K562 (cell line): ENCODE data around the gene PCED1B. TPM values are rescaled to one million over a fixed set of nuclear protein-coding genes. Genes with fewer than 3 reads are reported as not detected.
A peak's percentile ranks its signal among the peaks of the same experiment; 100 is the strongest.

Experiments
- ATAC-seq: fragments of 200-7000 bp; cut with Tn5 transposase; 3 replicates; pipeline ENCODE4 v1.9.1; 2020; ENCODE audit warnings: moderate library complexity
- BruUV-seq: library from RNA; stranded (reverse); fragments of 400-500 nt; replicated peaks from 2 replicates; lab custom pipeline; 2021; lab: Mats Ljungman, UMichigan
- CTCF ChIA-PET: fragments of 300-600 bp; formaldehyde crosslinking; extraction: SDS; loops from one replicate; lab custom pipeline; 2021; ENCODE audit warnings: low intra/inter-chr PET ratio; lab: Yijun Ruan, JAX
- POLR2A ChIA-PET: fragments of 300-600, 350-650 bp; sonication (Branson Sonifier 250); formaldehyde crosslinking; extraction: SDS; loops from one replicate; lab custom pipeline; 2021; ENCODE audit warnings: antibody characterized with exemption, inconsistent platforms; lab: Yijun Ruan, JAX
- DNase-seq, 4 experiments: peaks; one replicate each; pipeline versions ENCODE4 v3.0.0 to v3.0.0-alpha.2; 2011 to 2018; ENCODE audit warnings: low spot score in 3 of 4, mixed read lengths in 3 of 4; ENCODE audit errors: extremely low read depth in 1 of 4
- FAIRE-seq: peaks from 2 replicates; lab custom pipeline; 2011; peaks lifted over from hg19 to GRCh38; lab: Jason Lieb, UNC
- H2AFZ ChIP-seq: 2 replicates; pipeline ENCODE4 v1.6.0; 2011; ENCODE audit warnings: low read depth, low read length, control low read depth, inconsistent platforms
- H3K27ac ChIP-seq: fragments of 200-600 bp; 3 replicates; pipeline ENCODE4 v1.8.0; 2011; ENCODE audit warnings: low read depth, mild to moderate bottlenecking, control low read depth, inconsistent platforms, low read length, moderate library complexity, mixed read lengths; ENCODE audit errors: extremely low read depth
- H3K27me3 ChIP-seq, 2 experiments: fragments of 300-600 bp in 1 of 2; 2 replicates in 1 of 2; 3 replicates in 1 of 2; pipeline versions ENCODE4 v1.6.0 to v1.8.0; 2011; ENCODE audit warnings: inconsistent platforms in 2 of 2, low read length in 2 of 2, mild to moderate bottlenecking in 1 of 2, mixed read lengths in 1 of 2, moderate library complexity in 1 of 2; ENCODE audit not compliant: control insufficient read depth in 2 of 2, insufficient read depth in 2 of 2
- H3K36me3 ChIP-seq: fragments of 300-600 bp; 3 replicates; pipeline ENCODE4 v1.8.0; 2011; ENCODE audit warnings: mild to moderate bottlenecking, low read length, inconsistent platforms; ENCODE audit not compliant: control insufficient read depth, insufficient read depth
- H3K4me1 ChIP-seq, 2 experiments: fragments of 200-600 bp in 1 of 2; replicated peaks in 1 of 2; 2 replicates in 1 of 2; 3 replicates in 1 of 2; pipeline versions ENCODE4 v1.5.1 to v1.8.0; 2011; ENCODE audit warnings: inconsistent platforms in 2 of 2, low read length in 2 of 2, mild to moderate bottlenecking in 1 of 2, mixed read lengths in 1 of 2, moderate library complexity in 1 of 2; ENCODE audit not compliant: control insufficient read depth in 2 of 2, insufficient read depth in 2 of 2
- H3K4me2 ChIP-seq: 2 replicates; pipeline ENCODE4 v1.6.1; 2011; ENCODE audit warnings: low read length, control low read depth, inconsistent platforms, mixed read lengths; ENCODE audit not compliant: insufficient read depth
- H3K4me3 ChIP-seq: fragments of 200-600 bp; sonication (generic), shearing (Covaris generic); 2 replicates; pipeline ENCODE4 v1.5.1; 2016; ENCODE audit warnings: control low read depth, inconsistent platforms
- H3K79me2 ChIP-seq: fragments of 200-600 bp; 3 replicates; pipeline ENCODE4 v1.8.0; 2011; ENCODE audit warnings: low read length, inconsistent platforms; ENCODE audit not compliant: control insufficient read depth, insufficient read depth
- H3K9ac ChIP-seq, 2 experiments: 2 replicates each; pipeline versions ENCODE4 v1.6.0 to v1.6.1; 2011; ENCODE audit warnings: low read depth in 2 of 2, low read length in 2 of 2, control low read depth in 1 of 2, inconsistent platforms in 1 of 2, mild to moderate bottlenecking in 1 of 2, mixed read lengths in 1 of 2; ENCODE audit not compliant: insufficient read depth in 1 of 2
- H3K9me1 ChIP-seq: one replicate; pipeline ENCODE4 v1.6.0; 2011; ENCODE audit warnings: inconsistent platforms, mild to moderate bottlenecking, low read length, moderate library complexity; ENCODE audit not compliant: control insufficient read depth, insufficient read depth
- H3K9me3 ChIP-seq: replicated peaks from 2 replicates; pipeline ENCODE4 v1.5.1; 2011; ENCODE audit warnings: low read depth, low read length, inconsistent platforms; ENCODE audit not compliant: control insufficient read depth, insufficient read depth
- H4K20me1 ChIP-seq: replicated peaks from 2 replicates; pipeline ENCODE4 v1.6.1; 2011; ENCODE audit warnings: low read length, inconsistent platforms, mixed read lengths; ENCODE audit not compliant: control insufficient read depth, insufficient read depth
- ADNP ChIP-seq: fragments of 200-800 bp; sonication (Bioruptor generic); IDR thresholded peaks from 2 replicates; pipeline ENCODE4 v1.6.1; 2016; ENCODE audit warnings: missing genetic modification characterization, missing compliant biosample characterization
- CBX3 ChIP-seq, 2 experiments: IDR thresholded peaks; 1 replicate in 1 of 2; 2 replicates in 1 of 2; pipeline ENCODE4 v1.6.1; 2012; ENCODE audit warnings: inconsistent platforms in 2 of 2, low read length in 2 of 2, borderline replicate concordance in 1 of 2, control low read depth in 1 of 2
- COPS2 ChIP-seq: fragments of 450-650 bp; conservative IDR thresholded peaks from 2 replicates; pipeline ENCODE4 v1.6.1; 2016; ENCODE audit warnings: mild to moderate bottlenecking, moderate library complexity
- HSF4 ChIP-seq: fragments of 250-450 bp; sonication (Bioruptor Pico); IDR thresholded peaks from 2 replicates; pipeline ENCODE4 v2.1.2; 2022; ENCODE audit warnings: mild to moderate bottlenecking, moderate library complexity, borderline replicate concordance
- KDM1A ChIP-seq, 2 experiments: fragments of 450-650 bp; IDR thresholded peaks; 2 replicates each; pipeline ENCODE4 v1.6.1; 2016; ENCODE audit warnings: mild to moderate bottlenecking in 2 of 2
- MYNN ChIP-seq, 2 experiments: sonication (generic); formaldehyde crosslinking in 1 of 2; IDR thresholded peaks; 2 replicates each; pipeline versions ENCODE4 v1.5.0 to v1.6.1; 2016 to 2020; ENCODE audit warnings: antibody characterized with exemption in 1 of 2, missing genetic modification reagents in 1 of 2
- RBM25 ChIP-seq: fragments of 200-400 bp; formaldehyde crosslinking; IDR thresholded peaks from 2 replicates; pipeline ENCODE4 v1.6.1; 2018; ENCODE audit warnings: low read length, low read depth, moderate library complexity; ENCODE audit not compliant: severe bottlenecking
- SP1 ChIP-seq: sonication (generic); formaldehyde crosslinking; IDR thresholded peaks from 2 replicates; pipeline ENCODE4 v1.8.1; 2022; ENCODE audit warnings: mild to moderate bottlenecking, missing genetic modification reagents
- TBP ChIP-seq: optimal IDR thresholded peaks from 2 replicates; pipeline ENCODE3; 2011; ENCODE audit warnings: low read depth, low read length, improper control_type of control experiment
- U2AF2 ChIP-seq: fragments of 200-400 bp; formaldehyde crosslinking; optimal IDR thresholded peaks from 2 replicates; pipeline ENCODE3; 2017; ENCODE audit warnings: low read depth, mild to moderate bottlenecking, low read length
- ZBTB7A ChIP-seq: IDR thresholded peaks from 2 replicates; pipeline ENCODE4 v1.6.1; 2011; ENCODE audit warnings: low read depth, mild to moderate bottlenecking, low read length, moderate library complexity, borderline replicate concordance; ENCODE audit not compliant: control insufficient read depth
- ZFP36 ChIP-seq: fragments of 150-350 bp; IDR thresholded peaks from 2 replicates; pipeline ENCODE4 v1.6.1; 2018; ENCODE audit warnings: low read length, low read depth; ENCODE audit not compliant: partially characterized antibody
- ZNF551 ChIP-seq: fragments of 250-450 bp; sonication (Bioruptor Pico); IDR thresholded peaks from 2 replicates; pipeline ENCODE4 v1.5.0; 2021; ENCODE audit warnings: mild to moderate bottlenecking, moderate library complexity
- ZNF609 ChIP-seq: sonication (generic); formaldehyde crosslinking; IDR thresholded peaks from 2 replicates; pipeline ENCODE4 v1.8.1; 2023; ENCODE audit warnings: missing genetic modification reagents, mild to moderate bottlenecking, borderline replicate concordance
- in situ Hi-C: fragments of 300-500 bp; cut with MboI; formaldehyde crosslinking; loops from 4 replicates; pipeline ENCODE4 v1.15.0; 2018; ENCODE audit warnings: inconsistent platforms, mixed read lengths
- intact Hi-C: fragments of 100-400 bp; cut with micrococcal nuclease; formaldehyde crosslinking; loops from 2 replicates; pipeline ENCODE4 v1.14.2; 2022
- polyA plus RNA-seq, 8 experiments: library from polyadenylated mRNA; depleted of rRNA in 4 of 8; stranded (reverse) in 5 of 8; unstranded in 3 of 8; fragments of >200 nt; fragmentation: Nextera tagmentation in 2 of 8; fragmentation: Illumina TruSeq in 1 of 8; extraction: Ambion mirVana in 2 of 8; extraction: Trizol in 1 of 8; gene quantifications; 2 replicates each; pipeline versions ENCODE4 v1.2.1 to v1.2.3, GENCODE V29; 2011 to 2014; ENCODE audit warnings: inconsistent platforms in 1 of 8, missing spikeins in 1 of 8
- total RNA-seq, 7 experiments: library from RNA; depleted of rRNA in 6 of 7; stranded (reverse); fragments of >200 nt in 6 of 7; fragmentation: Illumina TruSeq in 2 of 7; extraction: Trizol in 2 of 7; gene quantifications; 2 replicates each; pipeline versions ENCODE4 v1.2.1 to v1.2.3, GENCODE V29; 2011 to 2021; ENCODE audit warnings: low replicate concordance in 1 of 7
- TF ChIP-seq, protein P1 (sequence below), 2 experiments: fragments of 150-350 bp in 1 of 2; IDR thresholded peaks; 2 replicates each; pipeline ENCODE4 v1.6.1; 2012 to 2016; ENCODE audit warnings: low read depth in 2 of 2, low read length in 2 of 2, mild to moderate bottlenecking in 1 of 2, moderate library complexity in 1 of 2

Gene PCED1B
- total and polyA plus RNA-seq, 9 of the 15 experiments (the other 6 are each of a cell fraction or from before 2014, with no cell fraction given), result 1.2 to 9.3 (median 2.5) TPM

DNA sequence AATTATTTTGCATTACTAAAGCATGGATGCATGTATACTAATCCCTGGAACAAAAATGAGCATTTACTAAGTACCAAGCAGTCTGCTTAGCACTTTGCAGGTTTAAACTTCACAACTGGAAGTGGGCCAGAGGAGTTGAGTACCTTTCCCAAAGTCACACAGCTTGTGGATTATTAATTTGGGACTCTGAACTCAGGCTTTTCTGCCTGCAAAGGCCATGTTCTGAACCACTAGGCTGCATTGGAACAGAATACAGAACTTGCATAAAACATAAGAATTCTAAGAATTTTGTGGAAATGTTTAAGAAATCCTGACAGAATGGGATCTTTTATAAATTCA lies 133.2 kb downstream of the PCED1B start:
- intact Hi-C loops (loop anchor here (10.0 kb wide), 1 partner anchor 162 kb away; no protein-coding TSS in a partner anchor), in situ Hi-C loops (no loop called here)
- peaks cover 7 to 40% of the 10 kb centered on the region in 2 experiments for H3K4me1 ChIP-seq
- H3K36me3 ChIP-seq, result no peaks in the 10 kb centered on the region
- CTCF ChIA-PET, result no interaction called here
- no peak for ATAC-seq
- no peak overlapping the region for H3K4me3 ChIP-seq
- POLR2A ChIA-PET, result interaction anchor here (0.6 to 1.3 kb wide), 2 partner anchors 26 to 48 kb away, joined by 3 to 4 read pairs; no protein-coding TSS in a partner anchor
- FAIRE-seq, result no peak
- no peaks in the 10 kb centered on the region for H3K79me2 ChIP-seq
- H3K9ac ChIP-seq, result no peak overlapping the region
- BruUV-seq, result no TSS peak
- no peak overlapping the region for H2AFZ ChIP-seq
- H3K27ac ChIP-seq, result no peak overlapping the region
- DNase-seq, result no peak
- no peaks in the 10 kb centered on the region for H3K27me3 ChIP-seq
- no peaks in the 10 kb centered on the region for H3K9me1 ChIP-seq
- no peak overlapping the region for H3K4me2 ChIP-seq
- H3K9me3 ChIP-seq, result no peaks in the 10 kb centered on the region
- no peaks in the 10 kb centered on the region for H4K20me1 ChIP-seq
- TF ChIP-seq U2AF2 (no peak), TBP (no peak), ZNF551 (CRISPR knock-in tag) (no peak), ZNF609 (CRISPR knock-in tag) (no peak), SP1 (CRISPR knock-in tag) (no peak), KDM1A (IDR thresholded peaks at IDR 0.05) (peak in 1 of 2 experiments; percentile 33; a peak in 1 of 4 replicates), ADNP (tag) (0 out of 2 replicates have a peak, but pooled peaks have one; percentile 26), MYNN (IDR thresholded peaks at IDR 0.05) (no peak), MYNN (CRISPR knock-in tag; IDR thresholded peaks at IDR 0.05) (no peak), HSF4 (CRISPR knock-in tag) (no peak), RBM25 (peak; percentile 77), ZFP36 (peak; percentile 54), CBX3 (IDR thresholded peaks at IDR 0.05; ENCODE audit: borderline replicate concordance in 1 of 2, low read length in 2 of 2) (no peak), ZBTB7A (no peak), COPS2 (no peak)
- TF ChIP-seq, protein P1, sequence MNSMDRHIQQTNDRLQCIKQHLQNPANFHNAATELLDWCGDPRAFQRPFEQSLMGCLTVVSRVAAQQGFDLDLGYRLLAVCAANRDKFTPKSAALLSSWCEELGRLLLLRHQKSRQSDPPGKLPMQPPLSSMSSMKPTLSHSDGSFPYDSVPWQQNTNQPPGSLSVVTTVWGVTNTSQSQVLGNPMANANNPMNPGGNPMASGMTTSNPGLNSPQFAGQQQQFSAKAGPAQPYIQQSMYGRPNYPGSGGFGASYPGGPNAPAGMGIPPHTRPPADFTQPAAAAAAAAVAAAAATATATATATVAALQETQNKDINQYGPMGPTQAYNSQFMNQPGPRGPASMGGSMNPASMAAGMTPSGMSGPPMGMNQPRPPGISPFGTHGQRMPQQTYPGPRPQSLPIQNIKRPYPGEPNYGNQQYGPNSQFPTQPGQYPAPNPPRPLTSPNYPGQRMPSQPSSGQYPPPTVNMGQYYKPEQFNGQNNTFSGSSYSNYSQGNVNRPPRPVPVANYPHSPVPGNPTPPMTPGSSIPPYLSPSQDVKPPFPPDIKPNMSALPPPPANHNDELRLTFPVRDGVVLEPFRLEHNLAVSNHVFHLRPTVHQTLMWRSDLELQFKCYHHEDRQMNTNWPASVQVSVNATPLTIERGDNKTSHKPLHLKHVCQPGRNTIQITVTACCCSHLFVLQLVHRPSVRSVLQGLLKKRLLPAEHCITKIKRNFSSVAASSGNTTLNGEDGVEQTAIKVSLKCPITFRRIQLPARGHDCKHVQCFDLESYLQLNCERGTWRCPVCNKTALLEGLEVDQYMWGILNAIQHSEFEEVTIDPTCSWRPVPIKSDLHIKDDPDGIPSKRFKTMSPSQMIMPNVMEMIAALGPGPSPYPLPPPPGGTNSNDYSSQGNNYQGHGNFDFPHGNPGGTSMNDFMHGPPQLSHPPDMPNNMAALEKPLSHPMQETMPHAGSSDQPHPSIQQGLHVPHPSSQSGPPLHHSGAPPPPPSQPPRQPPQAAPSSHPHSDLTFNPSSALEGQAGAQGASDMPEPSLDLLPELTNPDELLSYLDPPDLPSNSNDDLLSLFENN (IDR thresholded peaks at IDR 0.05; ENCODE audit: low read depth in 2 of 2, low read length in 2 of 2), result no peak
